Kidney capillary endothelial cell (primary cell): ENCODE data around the gene TSPAN11.
"Not testable (repeated sequence)": the region's sequence is repeated elsewhere in the genome, so short reads cannot be mapped to it uniquely, and the experiment has no call there.

Experiments
- DNase-seq: peaks from one replicate; pipeline ENCODE4 v3.0.0-alpha.2; 2018; ENCODE audit warnings: low spot score

The TSPAN11 gene

GRCh38 chr12:30926243-30927221, at the start of gene TSPAN11:
Gene TSPAN11 (plus strand): TSS chr12:30926748. CDS start chr12:30953992, 27,244 bp downstream.
- DNase-seq = peak; percentile 86

GRCh38 chr12:30877105-30877875, 49.3 kb upstream of the TSPAN11 start:
- no peak for DNase-seq

GRCh38 chr12:30878024-30878423, 48.5 kb upstream of the TSPAN11 start:
- DNase-seq = no peak

- DNase-seq = no peak
Measured at GRCh38 chr12:30880061-30880460, 46.5 kb upstream of the TSPAN11 start.

- no peak for DNase-seq
Measured at GRCh38 chr12:30880813-30881212, 45.7 kb upstream of the TSPAN11 start.

- DNase-seq = peak; percentile 4
Measured at GRCh38 chr12:30882706-30883105, 43.8 kb upstream of the TSPAN11 start.

- DNase-seq = no peak
Measured at GRCh38 chr12:30884799-30885198, 41.7 kb upstream of the TSPAN11 start.

GRCh38 chr12:30885321-30885720, 41.2 kb upstream of the TSPAN11 start:
- DNase-seq = no peak

- no peak for DNase-seq
Measured at GRCh38 chr12:30887226-30887625, 39.3 kb upstream of the TSPAN11 start.

- DNase-seq = no peak
Measured at GRCh38 chr12:30888241-30888640, 38.3 kb upstream of the TSPAN11 start.

GRCh38 chr12:30894531-30894930, 32.0 kb upstream of the TSPAN11 start:
- DNase-seq = not testable (repeated sequence)

- DNase-seq = no peak
Measured at GRCh38 chr12:30896461-30896860, 30.1 kb upstream of the TSPAN11 start.

GRCh38 chr12:30898846-30899245, 27.7 kb upstream of the TSPAN11 start:
- DNase-seq = no peak

- no peak for DNase-seq
Measured at GRCh38 chr12:30900351-30900750, 26.2 kb upstream of the TSPAN11 start.

- no peak for DNase-seq
Measured at GRCh38 chr12:30902001-30902400, 24.5 kb upstream of the TSPAN11 start.

GRCh38 chr12:30902596-30902995, 24.0 kb upstream of the TSPAN11 start:
- no peak for DNase-seq

- DNase-seq = no peak
Measured at GRCh38 chr12:30905463-30906009, 21.0 kb upstream of the TSPAN11 start.

GRCh38 chr12:30908076-30908721, 18.3 kb upstream of the TSPAN11 start:
- DNase-seq = no peak

GRCh38 chr12:30908722-30909348, 17.7 kb upstream of the TSPAN11 start:
- no peak for DNase-seq

- no peak for DNase-seq
Measured at GRCh38 chr12:30909349-30910037, 17.1 kb upstream of the TSPAN11 start.

GRCh38 chr12:30910038-30910350, 16.6 kb upstream of the TSPAN11 start:
- no peak for DNase-seq
